CD8-positive, alpha-beta memory T cell (primary cell): ENCODE data around the gene OR51A4. TPM values are rescaled to one million over a fixed set of nuclear protein-coding genes. Genes with fewer than 3 reads are reported as not detected.

Experiments used
- CTCF ChIA-PET: fragments of 350-600 bp; sonication (Branson Sonifier 250); formaldehyde crosslinking; loops from one replicate; lab custom pipeline; 2021; ENCODE audit warnings: antibody characterized with exemption; lab: Charles Lee
- POLR2A ChIA-PET: fragments of 350-600 bp; sonication (Branson Sonifier 250); formaldehyde crosslinking; loops from one replicate; lab custom pipeline; 2021; ENCODE audit warnings: antibody characterized with exemption; lab: Charles Lee
- DNase-seq, 5 donors: peaks; one replicate each; pipeline versions ENCODE4 v3.0.0 to v3.0.0-alpha.2; 2020 to 2022; ENCODE audit warnings: mixed read lengths in 1 of 5
- H3K27ac ChIP-seq: one replicate; pipeline ENCODE4 v1.7.0; 2013; ENCODE audit warnings: low read depth, mild to moderate bottlenecking, low read length, moderate library complexity
- H3K27me3 ChIP-seq: 2 replicates; pipeline ENCODE4 v1.7.0; 2013; ENCODE audit warnings: low read length, mild to moderate bottlenecking; ENCODE audit not compliant: insufficient read depth, poor library complexity, severe bottlenecking
- H3K36me3 ChIP-seq: 2 replicates; pipeline ENCODE4 v1.7.0; 2013; ENCODE audit warnings: mild to moderate bottlenecking, low read length, moderate library complexity; ENCODE audit not compliant: insufficient read depth
- H3K4me1 ChIP-seq: 2 replicates; pipeline ENCODE4 v1.7.0; 2013; ENCODE audit warnings: mild to moderate bottlenecking, low read length, moderate library complexity; ENCODE audit not compliant: insufficient read depth
- H3K4me3 ChIP-seq: 2 replicates; pipeline ENCODE4 v1.7.0; 2013; ENCODE audit warnings: mild to moderate bottlenecking, low read length
- H3K9me3 ChIP-seq: 2 replicates; pipeline ENCODE4 v1.7.0; 2013; ENCODE audit warnings: mild to moderate bottlenecking, low read length
- H3K27ac Mint-ChIP-seq, 8 donors: one replicate each; pipeline ENCODE4 v1.8.0; 2020 to 2021; ENCODE audit warnings: mixed read lengths in 8 of 8, mild to moderate bottlenecking in 6 of 8, inconsistent platforms in 3 of 8, moderate library complexity in 3 of 8
- H3K27me3 Mint-ChIP-seq, 2 donors: one replicate each; pipeline ENCODE4 v1.8.0; 2020 to 2021; ENCODE audit warnings: mixed read lengths in 2 of 2, mild to moderate bottlenecking in 1 of 2, moderate library complexity in 1 of 2
- H3K36me3 Mint-ChIP-seq, 3 donors: one replicate each; pipeline ENCODE4 v1.8.0; 2020 to 2021; ENCODE audit warnings: mixed read lengths in 3 of 3, inconsistent platforms in 1 of 3, mild to moderate bottlenecking in 1 of 3
- H3K4me1 Mint-ChIP-seq, 3 donors: one replicate each; pipeline ENCODE4 v1.8.0; 2020 to 2021; ENCODE audit warnings: mixed read lengths in 3 of 3, inconsistent platforms in 1 of 3, mild to moderate bottlenecking in 1 of 3
- H3K4me3 Mint-ChIP-seq, 7 donors: one replicate each; pipeline ENCODE4 v1.8.0; 2020 to 2021; ENCODE audit warnings: mixed read lengths in 7 of 7, mild to moderate bottlenecking in 6 of 7, moderate library complexity in 4 of 7, inconsistent platforms in 2 of 7
- H3K9me3 Mint-ChIP-seq, 5 donors: one replicate each; pipeline ENCODE4 v1.8.0; 2020 to 2022; ENCODE audit warnings: mixed read lengths in 5 of 5, mild to moderate bottlenecking in 3 of 5, moderate library complexity in 2 of 5, inconsistent platforms in 1 of 5
- polyA plus RNA-seq: library from polyadenylated mRNA; unstranded; fragments of 300-500 nt; fragmentation: Illumina TruSeq; gene quantifications from one replicate; pipeline ENCODE4 v1.2.3, GENCODE V29; 2021
- total RNA-seq, 2 experiments: library from RNA; stranded (reverse); gene quantifications; one replicate each; pipeline ENCODE4 v1.2.3, GENCODE V29; 2021

Gene OR51A4
- total and polyA plus RNA-seq, 3 experiments from 2014 or later: not detected

DNA sequence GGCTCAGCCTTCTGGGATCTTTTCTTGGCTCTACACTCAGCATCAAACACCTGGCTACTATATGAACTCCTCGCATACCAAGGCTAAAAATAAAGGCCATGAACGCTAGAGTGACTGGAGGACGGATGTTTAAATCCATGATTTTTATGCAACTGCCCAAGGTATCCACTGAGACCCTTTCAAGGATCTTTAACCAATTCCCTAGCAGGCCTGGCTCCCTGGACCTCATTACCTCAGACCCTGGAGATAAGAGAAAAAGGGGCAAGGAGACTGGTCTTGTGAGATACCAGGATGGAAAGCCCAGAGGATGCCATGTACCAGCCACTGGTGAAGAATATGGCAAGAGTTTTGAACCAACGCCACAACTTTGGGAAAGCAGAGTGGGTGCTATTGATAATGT is 28.2 kb downstream of the OR51A4 start, which contains the start of gene OR51G2:
TSS of gene OR51G2 (minus strand) at position 101 of the 400 bp plus-strand sequence. CDS start 3,687 bp downstream, outside the sequence.
- H3K4me3 ChIP-seq: no peak within 1 kb of the TSS
- no peaks in the 10 kb centered on the region for H3K36me3 ChIP-seq
- H3K4me1 Mint-ChIP-seq: no peaks in the 10 kb centered on the region
- peaks cover 0 to 3% (median 0%) of the 10 kb centered on the region in 5 donors for H3K9me3 Mint-ChIP-seq
- H3K27ac Mint-ChIP-seq: peak within 1 kb of the TSS in 1 of 8 donors; percentile 20
- no peak within 1 kb of the TSS for H3K4me3 Mint-ChIP-seq
- H3K36me3 Mint-ChIP-seq: no peaks in the 10 kb centered on the region
- no peaks in the 10 kb centered on the region for H3K27me3 ChIP-seq
- ChIA-PET POLR2A (no interaction called here), CTCF (no interaction called here)
- H3K4me1 ChIP-seq: no peaks in the 10 kb centered on the region
- H3K27ac ChIP-seq: no peak within 1 kb of the TSS
- peaks cover 4 to 13% of the 10 kb centered on the region in 2 donors for H3K27me3 Mint-ChIP-seq
- H3K9me3 ChIP-seq: no peaks in the 10 kb centered on the region
- DNase-seq: no peak

DNA sequence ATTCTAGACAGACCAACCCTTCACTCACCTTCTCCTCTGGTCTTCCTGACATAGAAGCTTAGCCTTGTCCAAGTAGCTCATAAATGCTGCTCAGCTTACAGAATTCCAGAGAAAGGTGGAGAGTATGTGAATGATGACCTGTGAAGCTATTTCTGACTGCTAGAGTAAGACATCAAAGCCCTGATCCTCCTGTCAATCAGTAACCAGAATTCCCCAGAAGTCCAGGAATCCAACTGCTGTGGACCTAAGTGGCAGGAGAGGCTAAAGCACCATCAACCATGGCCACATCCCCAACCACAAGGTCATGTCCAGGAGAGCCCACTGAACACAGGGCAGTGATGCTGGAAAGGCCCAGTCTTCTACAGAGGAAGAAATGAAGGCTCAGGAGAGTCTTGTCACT is 30.8 kb downstream of the OR51A4 start:
- H3K36me3 Mint-ChIP-seq: no peaks in the 10 kb centered on the region
- Histone ChIP-seq H3K27ac (no peak overlapping the region), H3K36me3 (no peaks in the 10 kb centered on the region), H3K4me1 (no peaks in the 10 kb centered on the region), H3K4me3 (no peak overlapping the region), H3K9me3 (no peaks in the 10 kb centered on the region), H3K27me3 (no peaks in the 10 kb centered on the region)
- peaks cover 0 to 3% (median 0%) of the 10 kb centered on the region in 5 donors for H3K9me3 Mint-ChIP-seq
- CTCF ChIA-PET: no interaction called here
- DNase-seq: no peak
- H3K4me3 Mint-ChIP-seq: no peak overlapping the region
- no peaks in the 10 kb centered on the region for H3K4me1 Mint-ChIP-seq
- H3K27ac Mint-ChIP-seq: no peak overlapping the region
- POLR2A ChIA-PET: no interaction called here
- H3K27me3 Mint-ChIP-seq: no peaks in the 10 kb centered on the region

DNA sequence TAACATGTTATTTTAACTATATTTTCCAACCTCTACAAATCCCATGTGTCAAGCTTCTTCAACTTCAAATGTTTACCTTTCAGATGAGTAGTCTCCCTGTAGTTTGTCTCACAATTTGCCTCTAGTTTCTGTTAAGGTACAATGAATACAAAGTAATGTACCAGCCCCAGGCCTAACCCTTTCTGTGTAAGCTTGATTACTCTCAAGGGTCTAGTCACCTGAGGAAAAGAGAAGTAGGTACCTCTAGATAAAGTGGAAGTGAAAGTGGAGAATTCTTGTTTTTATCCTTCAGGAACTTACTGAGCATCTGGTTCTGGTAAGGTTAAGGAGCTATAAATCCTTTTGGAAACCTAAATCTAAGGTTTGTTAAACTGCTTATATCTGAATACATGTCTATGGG is 43.9 kb downstream of the OR51A4 start, which contains the start of gene OR51A7:
TSS of gene OR51A7 (plus strand) at position 300 of the 400 bp plus-strand sequence. CDS start 3,587 bp downstream, outside the sequence.
- POLR2A ChIA-PET: no interaction called here
- Histone ChIP-seq H3K9me3 (no peaks in the 10 kb centered on the region), H3K36me3 (no peaks in the 10 kb centered on the region), H3K4me3 (no peak within 1 kb of the TSS), H3K4me1 (no peaks in the 10 kb centered on the region), H3K27ac (no peak within 1 kb of the TSS), H3K27me3 (no peaks in the 10 kb centered on the region)
- DNase-seq: no peak
- CTCF ChIA-PET: no interaction called here
- peaks cover 0 to 2% of the 10 kb centered on the region in 2 donors for H3K27me3 Mint-ChIP-seq
- no peaks in the 10 kb centered on the region for H3K4me1 Mint-ChIP-seq
- peaks cover 0 to 7% (median 0%) of the 10 kb centered on the region in 5 donors for H3K9me3 Mint-ChIP-seq
- H3K4me3 Mint-ChIP-seq: no peak within 1 kb of the TSS
- H3K27ac Mint-ChIP-seq: no peak within 1 kb of the TSS
- no peaks in the 10 kb centered on the region for H3K36me3 Mint-ChIP-seq

Other genes with a start within 250 kb of the OR51A4 start
- not detected for gene OR51E2, start 249.8 kb downstream of the OR51A4 start, total RNA-seq
- gene OR51E2, start 249.8 kb downstream of the OR51A4 start, polyA plus RNA-seq: not detected
- gene MMP26, start 242.8 kb downstream of the OR51A4 start, total RNA-seq: not detected
- gene MMP26, start 242.8 kb downstream of the OR51A4 start, polyA plus RNA-seq: not detected
- gene OR51F1, start 177.7 kb downstream of the OR51A4 start, total RNA-seq: not detected
- not detected for gene OR51F1, start 177.7 kb downstream of the OR51A4 start, polyA plus RNA-seq
- gene OR52R1, start 143.2 kb downstream of the OR51A4 start, total RNA-seq: not detected
- not detected for gene OR52R1, start 143.2 kb downstream of the OR51A4 start, polyA plus RNA-seq
- gene OR51F2, start 126.3 kb downstream of the OR51A4 start, total RNA-seq: not detected
- not detected for gene OR51F2, start 126.3 kb downstream of the OR51A4 start, polyA plus RNA-seq
- gene OR51S1, start 98.4 kb downstream of the OR51A4 start, total RNA-seq: not detected
- not detected for gene OR51S1, start 98.4 kb downstream of the OR51A4 start, polyA plus RNA-seq
- gene OR51T1, start 65.7 kb downstream of the OR51A4 start, total RNA-seq: not detected
- not detected for gene OR51T1, start 65.7 kb downstream of the OR51A4 start, polyA plus RNA-seq
- not detected for gene OR51A7, start 43.8 kb downstream of the OR51A4 start, total RNA-seq
- gene OR51A7, start 43.8 kb downstream of the OR51A4 start, polyA plus RNA-seq: not detected
- gene OR51G2, start 28.3 kb downstream of the OR51A4 start, total RNA-seq: not detected
- gene OR51G2, start 28.3 kb downstream of the OR51A4 start, polyA plus RNA-seq: not detected
- not detected for gene OR51G1, start 23.3 kb downstream of the OR51A4 start, total RNA-seq
- not detected for gene OR51G1, start 23.3 kb downstream of the OR51A4 start, polyA plus RNA-seq
- not detected for gene OR51A2, start 8.1 kb upstream of the OR51A4 start, total RNA-seq
- not detected for gene OR51A2, start 8.1 kb upstream of the OR51A4 start, polyA plus RNA-seq
- gene OR51L1, start 47.2 kb upstream of the OR51A4 start, total RNA-seq: not detected
- not detected for gene OR51L1, start 47.2 kb upstream of the OR51A4 start, polyA plus RNA-seq
- gene OR52J3, start 98.9 kb upstream of the OR51A4 start, total RNA-seq: not detected
- not detected for gene OR52J3, start 98.9 kb upstream of the OR51A4 start, polyA plus RNA-seq
- gene OR52E2, start 112.0 kb upstream of the OR51A4 start, total RNA-seq: not detected
- not detected for gene OR52E2, start 112.0 kb upstream of the OR51A4 start, polyA plus RNA-seq
- not detected for gene OR52E1, start 122.0 kb upstream of the OR51A4 start, total RNA-seq
- gene OR52E1, start 122.0 kb upstream of the OR51A4 start, polyA plus RNA-seq: not detected
- gene OR52A5, start 190.8 kb upstream of the OR51A4 start, total RNA-seq: not detected
- not detected for gene OR52A5, start 190.8 kb upstream of the OR51A4 start, polyA plus RNA-seq
- gene OR52A1, start 207.2 kb upstream of the OR51A4 start, total RNA-seq: not detected
- not detected for gene OR52A1, start 207.2 kb upstream of the OR51A4 start, polyA plus RNA-seq